HG03439 (cell line): ENCODE data around the gene BRD4.
"Not testable (repeated sequence)": the region's sequence is repeated elsewhere in the genome, so short reads cannot be mapped to it uniquely, and the experiment has no call there.

Source experiments
- ATAC-seq: cut with Tn5 transposase; IDR thresholded peaks from one replicate; pipeline ENCODE4 v1.9.1; 2021; ENCODE audit warnings: mild to moderate bottlenecking, moderate library complexity; ENCODE audit not compliant: unreplicated experiment

BRD4 gene

DNA sequence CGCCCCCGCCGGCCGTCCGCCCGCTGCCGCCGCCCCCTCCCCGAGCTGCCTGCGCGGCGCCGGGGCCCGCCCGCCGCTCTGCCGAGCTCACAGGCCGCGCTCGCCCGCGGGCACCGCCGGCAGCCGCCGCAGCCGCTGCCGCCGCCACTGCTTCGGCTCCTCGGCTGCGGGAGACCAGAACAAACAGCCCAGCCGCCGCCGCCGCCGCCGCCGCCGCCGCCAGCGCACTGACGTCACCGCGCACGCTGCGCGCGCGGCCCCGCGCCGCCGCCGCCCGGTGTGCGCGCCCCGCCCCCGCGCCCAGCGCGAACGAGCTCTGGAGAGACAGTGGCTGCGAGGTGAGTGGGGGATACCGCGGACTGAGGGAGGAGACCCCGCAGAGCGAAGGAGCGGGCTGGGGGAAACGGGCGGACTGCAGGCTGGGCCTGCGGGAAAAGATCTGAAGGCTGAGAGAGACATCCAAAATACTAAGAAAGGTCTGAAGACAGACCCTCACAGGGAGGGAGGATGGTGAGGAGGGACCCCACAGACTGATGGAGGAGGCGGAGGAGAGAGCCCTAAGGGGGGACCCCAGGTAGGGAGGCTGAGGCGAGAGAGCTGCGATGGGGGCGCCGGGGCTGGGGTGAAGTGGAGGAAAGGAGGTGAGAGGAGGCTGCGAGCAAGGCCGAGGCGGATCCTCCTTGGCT lies at the start of gene BRD4:
Gene BRD4, minus strand, starts transcription at position 229 of the 686 bp plus-strand sequence. CDS start 59,440 bp downstream, outside the sequence.
- peak; percentile 40 for ATAC-seq

DNA sequence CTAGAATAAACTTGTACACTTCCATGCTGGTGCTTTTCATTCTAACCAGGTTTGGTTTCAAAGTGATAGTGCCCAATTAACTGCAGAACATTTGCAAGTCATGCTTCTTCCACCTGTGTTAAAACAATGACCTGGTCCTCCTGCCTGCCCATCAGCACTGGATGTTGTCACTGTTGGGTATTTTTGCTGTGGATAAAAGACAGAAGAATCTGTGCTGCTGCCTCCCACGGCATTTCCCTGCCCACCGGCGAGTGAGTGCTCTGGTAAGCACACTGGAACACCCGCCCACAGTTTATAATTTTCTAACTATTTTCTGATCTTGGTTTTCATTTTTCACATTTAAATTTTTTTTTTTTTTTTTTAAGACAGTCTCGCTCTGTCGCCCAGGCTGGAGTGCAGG lies 49.5 kb upstream of the BRD4 start:
- no peak for ATAC-seq

DNA sequence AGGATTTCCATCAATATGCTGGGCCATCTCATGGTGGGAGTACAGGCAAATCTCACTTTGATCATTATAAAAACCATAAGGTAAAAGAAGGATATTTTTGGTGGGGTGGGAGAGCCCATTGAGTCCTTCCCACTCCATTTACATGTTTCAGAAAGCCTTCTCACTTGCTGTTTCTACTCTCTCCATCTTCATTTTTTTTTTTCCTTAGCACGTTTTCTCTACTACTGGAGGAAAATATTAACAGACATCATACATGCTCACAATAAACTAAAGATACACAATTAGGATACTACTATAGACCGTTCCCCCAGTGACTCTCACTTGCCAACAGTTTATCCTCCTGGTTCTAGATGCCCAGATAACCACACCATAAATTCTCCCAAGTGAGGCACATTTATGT lies 49.1 kb upstream of the BRD4 start:
- ATAC-seq: no peak

DNA sequence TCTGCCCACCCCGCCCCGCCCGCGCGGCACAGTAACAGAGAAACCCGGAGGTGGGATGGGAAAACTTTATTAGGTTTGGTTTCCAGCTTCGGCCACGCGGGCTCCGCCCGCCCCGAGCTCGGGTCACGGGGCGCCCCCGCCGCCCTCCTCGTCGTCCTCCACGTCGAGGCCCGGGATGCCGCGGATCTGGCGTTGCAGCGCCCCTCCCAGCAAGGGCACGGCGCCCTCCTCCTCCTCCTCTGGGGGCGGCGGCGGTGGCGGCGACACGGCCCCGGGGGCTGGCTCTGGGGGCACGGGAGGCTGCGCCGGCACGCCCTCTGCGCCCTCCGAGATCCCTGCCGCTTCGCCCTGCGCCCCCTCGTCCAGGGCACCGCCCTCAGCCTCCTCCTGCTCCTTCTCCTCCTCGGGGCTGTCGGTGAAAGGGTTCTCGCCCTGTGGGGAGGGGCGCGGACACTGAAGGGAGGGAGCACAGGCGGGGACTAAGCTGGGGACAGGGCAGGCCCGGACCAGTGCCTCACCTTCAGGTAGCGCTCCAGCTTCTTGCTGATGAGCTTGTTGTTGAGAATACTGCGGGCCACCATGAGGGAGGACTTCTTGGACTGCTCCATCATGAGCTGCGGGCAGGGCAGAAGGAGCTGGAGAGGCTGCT lies 47.8 kb upstream of the BRD4 start:
- ATAC-seq: peak; percentile 24

DNA sequence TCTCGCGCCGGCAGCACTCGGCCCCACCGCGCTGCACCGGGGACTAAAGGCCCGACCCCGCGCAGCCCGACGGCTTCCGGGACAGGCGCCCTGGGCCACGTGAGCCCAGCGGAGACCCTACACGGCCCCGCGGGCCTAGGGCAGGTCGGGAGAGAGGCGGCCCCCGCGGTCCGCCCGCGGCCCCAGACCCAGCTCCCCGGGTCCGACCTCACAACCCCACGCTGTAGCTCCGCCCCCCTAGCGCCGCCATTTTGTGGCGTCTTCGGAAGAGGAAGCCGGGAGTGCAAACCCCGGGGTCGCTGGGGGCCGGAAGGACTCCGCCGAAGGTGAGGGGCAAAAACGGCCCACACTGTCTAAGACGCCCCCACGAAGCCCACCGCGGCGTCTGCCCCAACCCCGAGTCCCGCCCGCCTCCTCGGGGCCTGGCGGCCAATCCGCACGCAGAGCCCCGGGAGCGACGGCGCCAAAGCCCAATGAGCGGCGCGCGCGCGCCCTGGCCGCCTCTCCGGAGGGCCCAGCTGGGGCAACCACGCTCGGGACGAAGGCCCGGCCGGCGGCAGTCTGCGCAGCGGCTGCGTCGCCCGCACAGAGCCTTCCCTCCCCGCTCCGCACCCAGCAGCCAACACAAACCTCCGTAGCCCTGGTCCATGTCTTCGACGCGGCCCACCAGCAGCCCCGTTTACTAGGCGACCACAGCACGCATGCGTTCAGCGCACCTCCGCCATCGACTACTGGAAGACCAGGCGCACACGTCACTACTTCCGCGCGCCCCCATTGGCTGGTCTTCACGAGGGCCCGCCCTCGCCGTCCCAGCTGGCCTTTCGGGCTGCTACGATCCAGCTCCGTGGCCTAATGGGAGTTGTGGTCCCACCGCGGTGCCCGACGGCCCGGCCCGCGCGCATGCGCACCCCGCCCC lies 47.0 kb upstream of the BRD4 start, which contains the start of gene AKAP8:
Gene AKAP8, minus strand, starts transcription at position 705 of the 916 bp plus-strand sequence. Its CDS starts 56 bp downstream, at position 649.
- peak; percentile 86 for ATAC-seq

DNA sequence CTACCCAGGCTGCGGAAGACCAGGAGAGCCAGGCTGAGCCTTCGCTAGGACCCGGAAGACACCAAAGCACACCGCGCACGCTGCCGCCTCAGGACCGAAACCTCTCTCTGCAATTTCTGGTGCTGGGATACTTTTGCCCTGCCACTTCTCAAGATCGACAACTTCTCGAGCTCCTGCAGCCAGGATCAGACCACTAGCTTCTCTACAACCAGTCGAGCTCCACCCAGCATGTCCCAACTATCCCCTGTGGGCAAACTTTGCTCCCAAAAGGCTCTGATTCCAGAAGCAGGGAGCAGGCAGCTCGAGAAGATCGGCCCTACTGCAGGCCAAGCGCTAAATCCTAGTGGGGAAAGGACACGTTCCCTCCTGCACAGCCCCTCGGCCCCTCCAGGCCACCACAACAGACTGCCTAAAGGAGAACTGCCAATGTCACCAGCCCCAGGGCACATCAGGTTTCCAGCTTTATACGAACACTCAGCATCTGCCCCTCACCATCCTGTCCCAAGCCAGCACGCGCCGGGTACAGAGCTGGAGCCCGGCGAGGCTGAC lies 46.3 kb upstream of the BRD4 start:
- no peak for ATAC-seq

DNA sequence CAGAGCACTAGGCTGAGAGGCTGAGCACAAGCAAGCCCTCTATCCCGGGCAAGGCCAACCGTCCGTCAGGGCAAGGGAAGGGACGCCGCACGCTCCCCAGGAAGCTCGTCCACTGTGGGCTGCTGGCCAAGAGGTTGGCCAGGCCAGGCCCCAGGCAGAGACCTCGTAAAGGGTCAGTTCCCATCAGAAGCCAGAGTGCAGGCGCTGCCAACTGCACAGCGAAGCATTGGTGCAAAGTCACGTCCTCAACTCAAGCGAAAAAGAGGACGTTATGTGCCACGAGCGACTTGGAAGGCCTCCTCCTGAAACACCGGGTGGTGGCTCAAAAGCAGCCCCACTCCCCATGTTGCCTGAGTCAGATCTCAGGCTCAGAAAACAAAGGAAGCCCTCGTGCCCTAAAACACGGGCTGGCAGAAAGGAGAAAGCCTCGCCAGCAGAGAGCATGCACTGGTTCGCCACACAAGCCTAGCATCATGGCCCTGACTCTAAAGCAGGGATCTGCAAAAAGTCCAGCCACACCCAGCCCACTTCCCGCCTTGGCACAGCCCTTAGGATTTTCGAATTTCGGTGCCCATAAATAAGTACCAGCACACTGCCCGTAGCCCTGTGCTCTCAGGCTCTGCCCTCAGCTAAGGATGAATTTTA lies 42.6 kb upstream of the BRD4 start:
- no peak for ATAC-seq

DNA sequence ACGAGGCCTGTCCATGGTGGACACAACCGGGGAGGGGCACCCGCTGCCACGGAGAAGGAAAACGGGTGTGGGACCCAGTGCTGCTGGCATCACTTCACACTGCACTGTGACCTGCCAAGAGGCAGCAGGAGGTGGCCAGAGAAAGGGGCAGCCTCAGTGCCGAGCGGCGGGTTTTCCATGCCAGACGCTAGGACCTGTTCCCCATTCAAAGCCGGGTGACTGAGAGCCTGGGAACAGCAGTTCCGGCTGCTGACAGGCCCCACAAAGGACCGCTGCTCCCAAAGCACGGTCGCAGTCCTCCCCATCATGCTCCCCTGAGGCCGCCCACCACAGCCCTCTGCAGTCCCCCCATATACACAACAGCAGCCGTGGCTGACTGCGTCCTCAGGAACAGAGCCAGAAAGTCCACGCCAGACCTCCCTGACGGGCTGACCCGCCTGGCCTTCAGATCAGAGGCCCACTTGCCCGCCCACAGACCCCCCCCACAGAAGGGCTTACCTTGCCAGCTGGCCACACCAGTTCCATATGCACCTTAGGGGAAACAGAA lies 41.8 kb upstream of the BRD4 start:
- ATAC-seq: no peak

DNA sequence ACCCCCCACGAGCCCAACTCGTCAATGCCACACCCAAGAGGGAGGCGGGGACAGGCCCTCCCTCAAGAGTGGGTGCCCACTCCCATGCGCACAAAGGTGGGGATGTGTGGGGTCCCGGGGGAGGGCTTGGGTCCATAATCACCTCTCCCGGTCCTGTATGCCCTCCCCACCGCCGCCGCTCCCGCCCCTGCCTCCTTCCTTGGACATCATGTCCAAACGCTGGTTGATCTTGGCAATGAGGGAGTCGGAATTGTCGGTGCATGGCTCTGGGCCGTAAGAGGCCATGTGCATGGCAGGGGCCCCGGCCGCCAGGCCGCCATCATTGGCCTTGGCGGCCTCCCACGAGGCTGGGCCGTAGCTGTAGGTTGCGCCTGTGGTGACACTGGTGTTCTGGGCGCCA lies 41.3 kb upstream of the BRD4 start:
- ATAC-seq: no peak

DNA sequence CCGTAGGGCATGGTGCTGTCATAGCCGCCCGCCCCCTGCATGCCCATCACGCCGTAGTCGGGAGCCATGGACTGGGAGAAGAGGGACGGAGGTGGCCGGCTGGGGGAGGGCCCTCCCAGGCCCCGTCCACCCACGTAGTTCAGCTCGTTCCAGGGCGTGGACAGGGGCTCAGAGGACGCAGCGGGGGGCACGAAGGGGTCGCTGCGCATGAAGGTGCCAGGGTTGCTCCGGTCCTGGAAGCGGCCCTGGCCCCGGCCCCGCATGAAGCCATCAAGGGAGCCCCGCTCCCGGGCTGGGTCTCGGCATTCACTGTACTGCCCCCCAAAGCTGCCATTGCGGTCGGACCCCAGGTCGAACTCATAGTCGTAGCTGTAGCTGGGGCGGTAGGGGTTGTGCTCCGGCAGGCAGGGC lies 40.6 kb upstream of the BRD4 start:
- ATAC-seq: no peak

DNA sequence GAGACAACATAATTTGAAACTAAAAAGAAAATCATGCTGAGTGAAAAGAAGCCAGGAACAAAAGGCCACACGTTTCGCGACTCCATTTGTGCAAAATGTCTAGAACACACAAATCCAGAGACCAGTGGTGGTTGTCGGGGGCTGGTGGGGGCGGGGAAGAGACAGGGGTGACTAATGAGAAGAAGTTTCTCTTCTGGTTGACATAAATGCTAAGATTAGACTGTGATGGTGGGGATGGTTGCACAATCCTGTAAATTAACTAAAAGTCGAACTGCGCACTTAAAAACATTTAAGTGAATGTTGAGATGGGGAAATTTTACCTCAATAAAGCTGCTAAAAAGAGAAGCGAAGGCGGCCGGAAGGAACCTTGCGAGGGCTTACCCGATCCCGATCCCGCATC lies 40.1 kb upstream of the BRD4 start:
- no peak for ATAC-seq

DNA sequence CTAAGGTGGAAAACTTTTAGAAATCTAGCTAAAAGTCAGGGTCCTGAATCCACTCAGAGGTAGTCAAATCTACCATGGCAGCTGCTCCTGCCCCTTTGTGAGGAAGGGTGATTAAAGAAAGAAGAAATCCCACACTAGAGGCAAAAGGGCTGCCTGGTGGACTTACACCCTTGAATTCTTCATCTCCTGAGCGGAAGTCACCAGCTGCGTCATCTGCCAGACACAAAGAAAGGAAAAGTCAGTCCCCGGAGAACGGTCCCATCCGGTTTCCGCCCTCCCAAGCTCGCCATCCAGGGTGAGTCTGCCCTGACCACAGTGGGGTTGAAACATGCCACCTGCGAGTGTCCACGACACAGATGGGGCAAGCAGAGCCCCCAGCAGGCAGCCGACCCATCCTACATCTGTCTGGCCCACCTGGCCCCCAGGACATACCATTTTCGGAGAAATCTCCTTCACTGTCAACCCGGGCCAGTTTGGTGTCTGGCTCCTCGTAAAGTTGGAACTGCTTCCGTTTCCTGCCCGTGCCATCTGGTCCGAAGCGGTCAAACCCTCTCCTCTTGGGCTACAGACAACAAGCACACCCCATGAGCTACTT lies 39.5 kb upstream of the BRD4 start:
- ATAC-seq: no peak

DNA sequence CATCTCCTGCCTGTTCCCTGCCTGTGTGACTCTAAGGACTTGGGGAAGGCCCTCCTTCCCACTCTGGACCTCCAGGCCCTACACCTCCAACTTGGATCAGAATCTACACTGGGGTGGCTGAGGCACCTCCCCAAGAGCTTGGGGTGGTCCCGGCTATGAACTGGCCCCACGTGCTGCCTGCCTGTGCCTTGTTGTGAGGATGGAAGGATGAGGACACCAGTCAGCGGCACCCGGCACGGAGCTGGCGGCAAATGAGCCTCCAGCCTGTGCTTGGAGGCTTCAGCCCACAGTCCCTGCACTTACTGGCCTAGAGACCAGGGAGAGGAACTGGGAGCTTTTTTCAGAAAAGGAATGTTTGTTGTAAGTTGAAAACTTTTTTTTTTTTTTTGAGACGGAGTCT lies 38.8 kb upstream of the BRD4 start:
- ATAC-seq: no peak

DNA sequence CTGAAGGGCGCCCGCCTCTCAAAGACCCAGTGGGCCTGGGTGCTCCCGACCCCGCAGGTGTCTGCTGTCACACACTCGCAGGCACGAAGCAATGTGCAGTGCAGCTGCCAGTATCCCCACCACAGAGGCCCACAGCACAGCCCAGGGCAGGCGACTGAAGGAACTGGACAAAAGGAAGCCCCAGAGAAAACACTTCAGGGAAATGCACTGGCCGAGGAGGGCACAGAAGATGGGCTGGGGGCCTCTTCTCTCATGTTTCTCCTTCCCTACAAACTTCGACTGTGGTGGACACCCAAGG lies 37.2 kb upstream of the BRD4 start:
- ATAC-seq: no peak

DNA sequence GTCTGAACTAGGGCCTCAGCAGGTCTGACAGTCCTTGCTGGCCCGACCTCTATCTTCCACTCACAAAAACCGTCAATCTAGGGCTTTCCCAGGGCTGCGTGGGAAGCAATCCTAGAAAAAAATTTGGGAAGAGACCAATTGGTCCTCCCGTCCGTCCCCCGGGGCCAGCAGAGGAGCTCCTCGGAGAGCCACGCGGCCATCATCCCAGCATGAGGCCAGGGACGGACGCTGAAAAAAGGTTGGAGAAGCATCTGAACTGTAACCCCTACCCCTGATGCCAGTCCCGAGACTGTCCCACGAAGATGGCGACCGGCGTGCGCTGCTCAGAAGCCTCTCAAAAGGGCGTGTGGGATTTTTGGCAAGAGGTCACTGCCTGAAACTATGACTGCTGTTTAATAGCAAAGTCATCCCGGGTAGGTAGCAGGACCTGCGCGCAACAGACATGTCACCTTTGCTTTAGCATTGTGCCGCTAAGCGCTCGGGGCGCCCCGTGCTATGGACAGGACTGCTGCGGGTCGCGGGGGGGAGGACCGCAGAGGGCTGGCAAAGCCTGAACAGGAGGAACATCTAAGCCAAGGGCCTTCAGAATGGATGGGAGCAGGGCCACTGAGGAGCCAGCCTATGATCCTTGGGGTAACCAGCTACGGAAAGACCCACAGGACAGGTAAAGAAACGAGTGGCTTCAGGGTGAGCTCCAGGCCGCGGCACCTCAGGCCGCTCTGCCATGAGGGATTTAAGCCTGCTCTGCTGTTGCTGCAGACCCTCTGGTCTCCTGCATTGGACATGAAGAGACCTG lies 36.7 kb upstream of the BRD4 start:
- no peak for ATAC-seq

DNA sequence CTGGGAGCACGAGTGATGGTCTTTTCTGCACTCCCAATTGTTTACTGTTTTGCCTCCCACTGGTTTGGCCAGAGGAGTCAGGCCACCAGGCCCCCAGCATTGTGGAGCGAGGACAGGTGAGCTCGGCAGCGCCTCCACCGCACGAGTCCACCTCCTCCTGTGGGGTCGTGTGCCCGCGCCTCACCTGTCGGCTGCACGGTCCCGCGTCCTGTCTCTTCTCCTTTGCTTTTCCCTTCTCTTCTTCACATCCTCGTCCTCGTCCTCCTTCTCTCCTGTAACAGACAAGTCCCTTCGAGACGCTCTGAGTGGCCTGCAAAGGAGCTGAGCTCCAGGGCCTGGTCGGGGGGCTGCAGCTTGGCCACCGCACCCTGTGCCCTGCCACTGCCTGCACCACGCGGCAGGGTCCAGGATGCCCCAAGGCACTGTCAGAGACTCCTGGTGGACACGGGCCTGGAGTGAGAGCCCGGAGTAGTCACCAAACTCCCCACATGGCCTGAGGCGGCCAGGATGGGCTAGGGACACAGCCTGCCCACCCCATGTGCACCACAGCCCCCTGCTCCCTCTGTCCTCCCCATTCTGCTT lies 35.8 kb upstream of the BRD4 start:
- no peak for ATAC-seq

DNA sequence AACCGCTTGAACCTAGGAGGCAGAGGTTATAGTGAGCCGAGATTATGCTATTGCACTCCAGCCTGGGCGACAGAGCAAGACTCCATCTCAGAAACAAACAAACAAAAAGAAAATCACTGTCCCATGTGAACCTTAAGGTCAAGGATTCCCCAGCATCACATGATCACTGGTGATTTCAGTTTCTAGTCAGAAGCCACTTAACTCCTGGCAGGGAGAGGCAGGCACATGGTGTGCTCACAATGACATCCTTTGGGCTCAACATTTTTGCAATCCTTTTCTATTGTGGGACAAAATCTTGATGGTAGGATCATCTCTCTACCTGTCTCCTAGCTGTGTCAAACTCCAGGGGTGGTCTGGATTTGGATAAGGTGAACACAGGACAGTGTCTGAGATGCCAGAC lies 35.1 kb upstream of the BRD4 start:
- ATAC-seq: no peak

DNA sequence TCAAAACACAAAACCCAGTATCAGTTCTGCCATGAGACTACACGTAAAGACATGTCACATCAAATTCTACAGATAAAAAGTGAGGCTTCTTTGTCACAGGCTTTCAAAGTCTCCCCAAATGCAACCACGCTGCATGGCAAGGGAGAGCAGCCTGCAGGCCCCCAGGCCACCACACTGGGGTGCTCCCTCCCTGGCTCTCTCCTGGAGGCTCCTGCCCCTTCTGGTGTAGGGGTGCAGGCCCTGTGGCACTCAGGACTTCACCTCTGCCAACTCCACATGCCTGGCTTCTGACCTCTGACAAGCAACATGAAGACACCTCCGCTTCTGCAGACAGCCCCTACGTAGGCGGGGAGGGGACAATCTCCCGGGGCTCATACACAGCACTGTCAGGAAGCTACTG lies 32.9 kb upstream of the BRD4 start:
- ATAC-seq: no peak

DNA sequence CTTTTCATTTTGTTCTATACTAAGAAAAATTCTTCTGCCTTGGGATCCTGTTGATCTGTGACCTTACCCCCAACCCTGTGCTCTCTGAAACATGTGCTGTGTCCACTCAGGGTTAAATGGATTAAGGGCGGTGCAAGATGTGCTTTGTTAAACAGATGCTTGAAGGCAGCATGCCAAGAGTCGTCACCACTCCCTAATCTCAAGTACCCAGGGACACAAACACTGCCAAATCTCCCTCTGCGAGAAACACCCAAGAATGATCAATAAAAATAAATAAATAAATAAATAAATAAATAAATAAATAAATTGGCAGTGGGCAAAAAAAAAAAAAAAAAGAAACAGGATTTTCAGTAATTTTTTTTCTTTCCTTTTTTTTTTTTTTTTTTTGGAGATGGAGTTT lies 31.5 kb upstream of the BRD4 start:
- ATAC-seq: not testable (repeated sequence)
